ENCODE results near the gene MOBP.
"Not testable (repeated sequence)": the region's sequence is repeated elsewhere in the genome, so short reads cannot be mapped to it uniquely, and the experiment has no call there.

The MOBP gene, protein sequence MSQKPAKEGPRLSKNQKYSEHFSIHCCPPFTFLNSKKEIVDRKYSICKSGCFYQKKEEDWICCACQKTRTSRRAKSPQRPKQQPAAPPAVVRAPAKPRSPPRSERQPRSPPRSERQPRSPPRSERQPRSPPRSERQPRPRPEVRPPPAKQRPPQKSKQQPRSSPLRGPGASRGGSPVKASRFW

GRCh38 chr3:39467394-39468107 lies at the start of gene MOBP:
Gene MOBP, plus strand, starts transcription at chr3:39467680. Its CDS starts 34,390 bp downstream, at chr3:39502070.
- no peak for DNase-seq

GRCh38 chr3:39418556-39419225 lies 48.8 kb upstream of the MOBP start:
- DNase-seq, result not testable (repeated sequence)

GRCh38 chr3:39419742-39420315 lies 47.7 kb upstream of the MOBP start:
- DNase-seq, result no peak

DNA sequence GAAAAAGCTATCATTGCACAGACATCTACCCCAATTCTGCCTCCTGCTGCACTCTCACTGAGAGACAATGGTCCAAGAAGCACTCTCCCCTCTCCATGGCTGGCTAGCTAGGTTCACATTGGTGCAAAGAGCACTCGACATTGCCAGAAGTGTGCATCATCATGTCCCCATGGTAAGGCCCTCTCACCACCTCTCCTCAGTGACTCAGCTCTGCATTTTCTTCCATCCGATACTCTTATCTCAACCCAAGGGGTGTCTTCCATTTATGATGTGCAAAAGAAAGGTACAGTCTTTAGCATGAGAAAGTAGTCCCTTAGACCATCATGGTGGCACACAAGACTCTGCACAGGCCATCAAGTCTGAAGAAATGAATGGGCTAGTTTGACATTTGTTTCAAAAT lies 46.9 kb upstream of the MOBP start:
- no peak for DNase-seq

DNA sequence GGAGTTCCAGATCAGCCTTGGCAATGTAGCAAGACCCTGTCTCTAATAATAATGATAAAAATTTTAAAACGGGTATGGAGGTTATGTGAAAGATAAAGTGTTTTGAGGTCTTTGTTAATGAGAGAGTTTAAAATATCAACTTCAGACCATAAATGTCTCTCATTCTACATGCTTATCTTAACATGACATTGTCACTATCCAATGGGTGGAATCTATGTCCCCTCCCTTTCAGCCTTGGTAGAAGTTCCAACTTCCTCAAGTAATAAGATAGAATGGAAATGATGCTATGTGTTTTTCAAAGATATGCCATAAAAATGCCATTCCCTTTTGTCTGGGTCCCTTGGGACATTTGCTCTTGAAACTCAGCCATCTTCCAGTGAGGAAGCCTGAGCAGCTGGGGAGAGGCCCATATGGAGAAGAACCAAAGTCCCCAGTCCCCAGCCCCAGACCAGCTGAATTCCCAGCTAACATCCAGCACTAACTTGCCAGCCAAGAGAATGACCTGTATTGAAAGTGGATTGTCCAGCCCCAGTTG lies 44.0 kb upstream of the MOBP start:
- no peak for DNase-seq

GRCh38 chr3:39426312-39426711 lies 41.2 kb upstream of the MOBP start:
- no peak for DNase-seq

DNA sequence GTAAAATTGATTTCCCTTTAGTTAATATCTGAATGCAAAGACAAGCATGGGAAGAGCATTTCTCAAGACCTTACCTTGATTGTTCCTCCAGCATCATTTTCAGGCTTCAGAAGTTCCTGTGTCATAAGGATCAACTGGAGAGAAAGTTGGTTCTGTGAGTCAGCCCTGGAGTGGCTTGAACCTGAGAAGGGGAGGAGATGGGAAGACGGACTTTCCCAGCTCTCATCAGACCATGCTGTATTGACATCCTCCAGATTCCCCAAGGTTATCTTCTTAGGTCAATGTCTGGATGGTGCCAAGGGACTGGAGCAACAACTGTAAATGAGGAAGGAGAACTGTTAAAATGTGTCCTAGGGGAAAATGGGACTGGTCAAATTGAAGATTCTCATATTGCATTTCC lies 40.0 kb upstream of the MOBP start:
- no peak for DNase-seq

GRCh38 chr3:39428745-39429201 lies 38.7 kb upstream of the MOBP start:
- DNase-seq, result no peak

DNA sequence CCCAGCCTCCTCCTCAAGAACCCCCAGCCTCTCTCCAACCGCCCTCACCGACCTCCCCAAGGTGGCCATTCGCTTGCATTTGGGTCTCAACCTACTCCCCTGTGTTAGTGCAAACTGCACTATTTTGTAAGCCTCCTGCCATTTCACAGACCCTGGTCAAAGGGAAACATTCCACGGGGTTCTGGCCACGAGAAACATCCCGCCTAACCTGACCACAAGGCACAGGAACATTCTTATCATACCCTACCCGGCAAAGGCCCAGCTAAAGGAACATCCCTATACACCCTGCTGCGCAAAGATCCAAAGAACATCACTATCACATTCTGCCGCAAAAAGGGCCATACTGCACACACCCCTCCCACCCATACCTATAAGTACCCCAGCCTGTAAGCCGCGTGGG lies 38.0 kb upstream of the MOBP start:
- DNase-seq, result no peak

GRCh38 chr3:39432342-39432741 lies 35.1 kb upstream of the MOBP start:
- no peak for DNase-seq

- no peak for DNase-seq
Measured at GRCh38 chr3:39433642-39434041, 33.8 kb upstream of the MOBP start.

- no peak for DNase-seq
Measured at GRCh38 chr3:39434574-39434973, 32.9 kb upstream of the MOBP start.

DNA sequence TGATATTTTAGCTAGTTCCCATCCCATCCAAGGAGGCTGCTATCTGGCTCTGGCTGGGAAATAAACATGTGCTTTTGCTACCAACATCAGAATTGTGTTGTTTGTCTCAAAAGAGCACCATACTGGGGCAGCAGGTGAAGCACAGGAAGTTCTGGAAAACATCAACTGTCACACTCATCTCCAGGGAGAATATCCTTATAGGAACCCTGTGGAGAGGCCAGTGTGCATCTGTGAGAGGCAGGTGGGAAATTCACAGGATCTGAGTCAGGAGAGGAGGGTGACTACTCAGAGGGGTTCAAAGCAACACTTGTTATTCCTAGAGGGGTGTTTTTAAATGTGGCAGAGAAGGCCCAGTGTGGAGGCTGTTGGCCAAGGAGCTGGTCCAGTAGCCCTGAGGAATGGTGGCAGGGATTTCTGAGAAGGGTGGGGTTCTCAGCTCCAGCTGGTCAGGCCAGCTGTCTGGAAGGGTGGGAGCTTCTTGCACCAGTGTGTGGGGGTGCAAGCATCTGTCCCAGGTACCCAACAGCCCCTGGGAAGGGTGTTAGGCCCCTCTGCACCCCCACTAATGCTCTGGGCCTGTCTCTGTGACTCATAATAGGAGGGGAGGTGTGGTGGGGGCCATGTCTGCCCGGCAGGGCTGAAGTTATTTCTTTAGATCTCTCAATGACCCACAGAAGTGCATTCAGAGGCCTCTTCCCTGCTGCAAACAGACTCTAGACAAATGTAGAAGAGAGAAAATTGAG lies 32.3 kb upstream of the MOBP start:
- no peak for DNase-seq

DNA sequence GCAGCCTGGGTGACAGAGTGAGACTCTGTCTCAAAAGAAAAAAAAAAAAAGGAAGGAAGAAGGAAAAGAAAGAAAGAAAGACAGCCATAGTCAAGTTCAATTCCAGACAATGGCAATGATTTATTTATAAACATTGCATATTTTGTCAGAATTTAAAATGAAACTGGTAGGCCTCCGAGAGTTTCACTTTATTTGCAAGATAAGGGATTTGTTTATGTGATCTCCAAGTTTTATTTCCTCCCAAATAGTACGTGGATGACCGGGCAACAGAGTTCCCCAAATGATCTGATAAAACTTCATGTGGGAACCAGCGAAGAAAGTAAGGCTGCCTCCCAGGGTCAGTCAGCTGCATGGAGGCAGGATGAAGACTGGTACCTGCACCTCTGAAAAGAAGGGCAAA lies 28.6 kb upstream of the MOBP start:
- DNase-seq, result no peak

DNA sequence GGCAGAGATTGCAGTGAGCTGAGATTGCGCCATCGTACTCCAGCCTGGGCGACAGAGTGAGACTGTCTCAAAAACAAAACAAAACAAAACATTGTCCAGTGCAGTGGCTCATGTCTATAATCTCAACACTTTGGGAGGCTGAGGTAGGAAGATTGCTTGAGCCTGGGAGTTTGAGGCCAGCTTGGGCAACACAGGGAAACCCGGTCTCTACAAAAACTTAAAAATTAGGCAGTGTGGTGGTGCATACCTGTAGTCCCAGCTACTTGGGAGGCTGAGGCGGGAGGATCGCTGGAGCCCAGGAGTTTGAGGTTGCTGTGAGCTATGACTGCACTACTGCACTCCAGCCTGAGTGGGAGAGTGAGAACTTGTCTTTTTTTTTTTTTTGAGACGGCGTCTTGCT lies 27.2 kb upstream of the MOBP start:
- no peak for DNase-seq

- DNase-seq, result no peak
Measured at GRCh38 chr3:39443530-39443929, 23.9 kb upstream of the MOBP start.

GRCh38 chr3:39445927-39446326 lies 21.6 kb upstream of the MOBP start:
- no peak for DNase-seq

- DNase-seq, result no peak
Measured at GRCh38 chr3:39446444-39446843, 21.0 kb upstream of the MOBP start.

GRCh38 chr3:39447637-39448483 lies 19.6 kb upstream of the MOBP start:
- no peak for DNase-seq

DNA sequence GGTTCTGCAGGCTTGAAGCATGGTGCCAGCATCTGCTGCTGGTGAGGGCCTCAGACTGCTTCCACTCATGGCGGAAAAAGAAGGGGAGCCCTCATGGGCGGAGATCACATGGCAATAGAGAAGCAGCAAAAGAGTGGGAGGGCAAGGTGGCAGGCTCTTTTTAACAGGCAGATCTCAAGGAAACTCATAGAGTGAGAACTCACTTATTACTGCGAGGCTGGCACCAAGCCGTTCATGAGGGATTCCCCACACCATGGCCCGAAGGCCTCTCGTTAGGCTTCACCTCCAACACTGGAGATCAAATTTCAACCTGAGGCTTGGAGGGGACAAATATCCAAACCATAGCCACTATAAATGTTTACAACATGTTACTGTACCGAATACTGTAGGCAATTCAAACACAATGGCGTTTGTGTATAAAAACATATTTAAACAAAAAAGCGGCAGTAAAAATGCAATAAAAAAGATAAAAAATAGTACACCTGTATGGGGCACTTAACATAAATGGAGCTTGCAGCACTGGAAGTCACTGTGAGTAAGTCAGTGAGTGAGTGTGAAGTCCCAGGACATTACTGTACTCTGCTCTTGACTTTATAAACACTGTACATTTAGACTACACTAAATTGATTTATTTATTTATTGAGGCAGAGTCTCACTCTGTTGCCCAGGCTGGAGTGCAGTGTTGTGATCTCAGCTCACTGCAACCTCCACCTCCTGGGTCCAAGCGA lies 18.8 kb upstream of the MOBP start:
- no peak for DNase-seq

DNA sequence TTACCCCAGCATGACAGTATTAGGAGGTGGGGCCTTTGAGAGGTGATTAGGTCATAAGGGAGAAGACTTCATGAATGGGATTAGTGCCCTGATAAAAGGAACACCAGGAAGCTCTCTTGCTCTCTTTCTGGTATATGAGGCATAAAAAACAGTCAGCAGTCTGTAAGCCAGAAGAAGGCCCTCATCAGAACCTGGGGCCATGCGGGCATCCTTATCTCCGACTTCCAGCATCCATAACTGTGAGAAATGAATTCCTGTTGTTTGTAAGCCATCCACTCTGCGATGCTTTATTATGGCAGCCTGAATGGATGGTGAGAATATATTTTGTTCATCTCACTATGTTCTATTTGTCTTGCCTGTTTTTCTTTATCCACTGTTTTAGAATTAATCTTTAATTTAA lies 17.7 kb upstream of the MOBP start:
- no peak for DNase-seq
